ENCODE measurements around the gene ITGAE. TPM values are rescaled to one million over a fixed set of nuclear protein-coding genes. Genes with fewer than 3 reads are reported as not detected.

ITGAE gene
- total RNA-seq = 10 to 100 TPM; 31.8 to 32.4 TPM

- ATAC-seq (no peak), DNase-seq (no peak)
- Mint-ChIP-seq H3K4me3 (peak within 1 kb of the TSS; percentile 62), H3K27ac (peak within 1 kb of the TSS; percentile 77), H3K36me3 (ENCODE audit: low read depth) (peaks cover 3% of the 10 kb centered on the region), H3K9me3 (no peaks in the 10 kb centered on the region), H3K27me3 (no peaks in the 10 kb centered on the region), H3K4me1 (ENCODE audit: low read depth) (peaks cover 53% of the 10 kb centered on the region)
- ChIA-PET POLR2A (interaction anchor here (0.9 to 1.6 kb wide), 2 partner anchors 62 to 156 kb away, joined by 3 to 5 read pairs; no protein-coding TSS in a partner anchor), CTCF (interaction anchor here (0.9 to 3.2 kb wide), 3 partner anchors 26 to 62 kb away, joined by 4 to 29 read pairs (median 4); no protein-coding TSS in a partner anchor)
- no peak for TF ChIP-seq CTCF (IDR thresholded peaks at IDR 0.05)
- intact Hi-C loops (cut with micrococcal nuclease) = no loop called here
These were observed at the start of gene ITGAE for GRCh38 chr17:3800362-3801271. Gene ITGAE (minus strand): TSS chr17:3801188. CDS start chr17:3801144, 44 bp downstream.

- Mint-ChIP-seq H3K27ac (no peak overlapping the region), H3K9me3 (no peaks in the 10 kb centered on the region), H3K4me1 (ENCODE audit: low read depth) (peaks cover 20% of the 10 kb centered on the region), H3K4me3 (no peak overlapping the region), H3K27me3 (peaks cover 4% of the 10 kb centered on the region), H3K36me3 (ENCODE audit: low read depth) (peaks cover 7% of the 10 kb centered on the region)
- no peak for ATAC-seq
- POLR2A ChIA-PET = no interaction called here
- TF ChIP-seq CTCF (IDR thresholded peaks at IDR 0.05) = no peak
- CTCF ChIA-PET = interaction anchor here (1.5 to 5.6 kb wide), 2 partner anchors 14 to 21 kb away, joined by 4 to 51 read pairs; no protein-coding TSS in a partner anchor
- DNase-seq = no peak
- intact Hi-C loops (cut with micrococcal nuclease) = loop anchor here (5.0 kb wide), 1 partner anchor 111 kb away; no protein-coding TSS in a partner anchor
These were observed 47.3 kb upstream of the ITGAE start for GRCh38 chr17:3848229-3848835.

GRCh38 chr17:3847165-3847670, 46.2 kb upstream of the ITGAE start:
- no peak for TF ChIP-seq CTCF (IDR thresholded peaks at IDR 0.05)
- intact Hi-C loops (cut with micrococcal nuclease) = loop anchor here (5.0 kb wide), 1 partner anchor 110 kb away; no protein-coding TSS in a partner anchor
- ATAC-seq (no peak), DNase-seq (no peak)
- Mint-ChIP-seq H3K27me3 (peaks cover 4% of the 10 kb centered on the region), H3K4me1 (ENCODE audit: low read depth) (peaks cover 20% of the 10 kb centered on the region), H3K36me3 (ENCODE audit: low read depth) (peaks cover 9% of the 10 kb centered on the region), H3K9me3 (no peaks in the 10 kb centered on the region), H3K27ac (no peak overlapping the region), H3K4me3 (peak overlapping the region; percentile 8)
- CTCF ChIA-PET = interaction anchor here (0.8 to 6.0 kb wide), 12 partner anchors 10 to 203 kb away, joined by 3 to 101 read pairs (median 10); partner anchors contain the start of gene HASPIN
- POLR2A ChIA-PET = interaction anchor here (0.6 to 2.1 kb wide), 3 partner anchors 34 to 136 kb away, joined by 3 to 6 read pairs (median 4); partner anchors contain the start of gene ATP2A3

GRCh38 chr17:3846437-3847164, 45.6 kb upstream of the ITGAE start:
- H3K4me3 Mint-ChIP-seq = peak overlapping the region; percentile 96
- peaks cover 4% of the 10 kb centered on the region for H3K27me3 Mint-ChIP-seq
- POLR2A ChIA-PET = interaction anchor here (0.6 to 2.1 kb wide), 9 partner anchors 11 to 197 kb away, joined by 3 to 9 read pairs (median 5); partner anchors contain the start of genes ATP2A3 and HASPIN
- DNase-seq (no peak), ATAC-seq (no peak)
- H3K4me1 Mint-ChIP-seq (ENCODE audit: low read depth) = peaks cover 20% of the 10 kb centered on the region
- CTCF ChIA-PET = interaction anchor here (0.6 to 6.0 kb wide), 33 partner anchors 9 to 256 kb away, joined by 3 to 101 read pairs (median 5); partner anchors contain the start of genes CTNS, HASPIN, P2RX1 and P2RX5
- no peak overlapping the region for H3K27ac Mint-ChIP-seq
- intact Hi-C loops (cut with micrococcal nuclease) = loop anchor here (5.0 kb wide), 1 partner anchor 109 kb away; no protein-coding TSS in a partner anchor
- peaks cover 9% of the 10 kb centered on the region for H3K36me3 Mint-ChIP-seq (ENCODE audit: low read depth)
- peak; percentile 27 for TF ChIP-seq CTCF (IDR thresholded peaks at IDR 0.05)
- no peaks in the 10 kb centered on the region for H3K9me3 Mint-ChIP-seq

Data from activated CD8-positive, alpha-beta T cell treated with anti-CD3 and anti-CD28 coated beads for 36 hours (primary cell).